ENCODE measurements around the gene ABR.
"Not testable (repeated sequence)": the region's sequence is repeated elsewhere in the genome, so short reads cannot be mapped to it uniquely, and the experiment has no call there.

Gene ABR

DNA sequence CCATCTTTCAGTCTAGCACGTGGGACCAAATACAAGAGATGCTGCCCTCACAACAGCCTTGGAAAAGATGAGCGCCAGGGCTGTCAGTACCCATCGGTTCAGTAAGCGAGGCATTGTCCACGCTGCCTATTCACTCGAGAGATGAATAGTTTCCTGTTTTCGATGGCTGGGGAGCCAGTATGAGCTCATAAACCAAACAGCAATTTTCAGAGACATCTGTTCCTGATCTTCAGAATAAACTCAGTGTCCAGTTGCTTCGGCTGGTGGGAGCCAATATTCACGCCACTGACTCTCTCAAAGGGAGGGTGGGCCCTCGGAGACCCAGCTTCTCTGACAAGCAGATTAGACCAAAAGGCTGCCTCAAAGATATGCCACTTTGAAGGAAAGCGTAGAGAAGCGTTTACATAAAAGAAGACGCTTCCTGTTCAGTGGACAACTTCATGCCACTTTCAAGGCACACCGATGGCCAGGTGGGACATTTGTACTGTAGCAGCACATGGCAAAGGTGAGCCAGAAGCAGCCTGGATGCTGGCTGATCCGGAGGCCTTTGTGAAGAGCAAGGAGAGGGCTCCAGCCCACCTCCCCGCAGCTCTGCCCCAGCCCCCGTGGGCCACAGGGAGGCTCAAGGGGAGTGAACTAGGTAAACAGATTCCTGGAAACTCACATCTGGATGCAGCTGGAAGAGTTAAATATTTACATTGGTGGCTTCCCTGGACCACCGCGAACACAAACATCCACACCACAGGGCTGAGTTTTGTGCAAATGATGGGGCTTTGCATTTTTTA lies 176.8 kb downstream of the ABR start:
- peak; percentile 60 for DNase-seq

GRCh38 chr17:1002412-1002753 lies 177.4 kb downstream of the ABR start:
- no peak for DNase-seq

- no peak for DNase-seq
Observed at GRCh38 chr17:1001640-1002411, 178.0 kb downstream of the ABR start.

GRCh38 chr17:1000597-1001461 lies 179.0 kb downstream of the ABR start:
- DNase-seq, result peak; percentile 35

DNA sequence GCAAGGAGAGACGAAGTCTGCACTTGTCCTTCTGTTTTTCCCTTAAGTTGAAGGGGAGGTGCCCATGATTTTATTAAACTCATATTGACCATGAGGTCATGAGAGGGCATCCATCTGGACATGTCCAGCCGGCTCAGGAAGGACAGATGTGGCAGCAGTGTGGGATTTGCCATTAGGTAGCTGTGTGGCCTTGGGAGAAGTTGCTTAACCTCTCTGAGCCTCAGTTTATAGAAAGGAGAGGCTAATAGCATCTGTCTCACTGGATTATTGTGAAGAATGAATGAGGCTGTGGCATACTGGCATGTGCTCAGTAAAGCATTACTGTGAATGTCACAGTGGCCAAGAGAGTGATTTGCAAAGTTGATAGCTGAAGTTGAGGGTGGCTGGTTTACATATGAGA lies 181.7 kb downstream of the ABR start:
- no peak for DNase-seq

- DNase-seq, result peak; percentile 85
Observed at GRCh38 chr17:996554-997344, 183.0 kb downstream of the ABR start, which contains the start of gene TIMM22. TIMM22 (plus strand) TSS chr17:997129; CDS start chr17:997143, 14 bp downstream.

DNA sequence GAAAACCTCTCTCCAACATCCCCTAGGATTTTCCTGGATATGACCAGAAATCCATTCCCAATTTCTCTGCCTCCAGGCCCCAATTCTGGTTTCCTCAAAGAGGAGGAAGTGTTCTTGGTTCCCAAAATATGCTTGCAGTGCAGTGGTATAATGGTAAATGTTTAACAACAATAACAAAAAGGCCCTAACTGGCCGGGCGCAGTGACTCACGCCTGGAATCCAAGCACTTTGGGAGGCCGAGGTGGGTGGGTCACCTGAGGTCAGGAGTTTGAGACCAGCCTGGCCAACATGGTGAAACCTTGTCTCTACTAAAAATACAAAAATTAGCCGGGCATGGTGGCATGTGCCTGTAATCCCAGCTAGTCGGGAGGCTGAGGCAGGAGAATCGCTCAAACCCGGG lies 184.5 kb downstream of the ABR start:
- not testable (repeated sequence) for DNase-seq

DNA sequence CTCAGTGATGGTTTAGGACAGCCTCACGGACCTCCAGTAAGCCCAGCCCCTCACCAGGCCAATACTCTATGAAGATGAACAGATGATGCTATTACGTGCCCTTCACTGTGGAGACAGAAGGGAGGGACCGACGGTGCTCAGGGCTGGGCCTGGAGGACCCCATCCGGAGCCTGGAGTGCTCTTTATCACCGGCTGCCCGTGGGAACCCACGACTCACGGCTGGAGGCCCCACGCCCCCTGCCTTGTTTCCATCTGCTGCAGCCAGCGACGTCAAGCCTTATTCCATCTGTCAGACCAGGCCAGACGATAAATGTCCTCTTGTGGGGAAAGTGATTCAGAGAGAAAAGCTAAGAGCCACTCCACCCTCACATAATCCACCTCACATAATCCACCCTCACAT lies 186.8 kb downstream of the ABR start:
- no peak for DNase-seq

DNA sequence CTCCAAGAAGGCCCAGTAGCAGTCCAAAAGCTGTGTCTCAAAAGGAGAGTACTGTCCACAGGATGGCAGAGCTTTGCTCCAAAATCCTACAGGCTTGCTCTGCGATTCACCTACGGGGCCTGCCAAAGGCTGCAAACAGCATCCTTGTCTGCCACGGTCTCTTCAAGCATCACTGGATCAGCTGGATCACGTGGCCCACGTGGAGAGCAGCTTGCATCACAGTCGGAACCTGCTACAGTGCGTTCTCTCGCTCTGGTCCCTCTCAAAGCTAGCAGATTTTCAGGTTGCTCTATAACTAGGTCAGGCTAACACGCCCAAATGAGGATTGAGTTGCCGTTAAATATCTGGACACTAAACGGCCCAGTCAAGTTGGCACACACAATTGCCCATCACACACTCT lies 191.2 kb downstream of the ABR start:
- DNase-seq, result no peak

GRCh38 chr17:987931-988330 lies 191.8 kb downstream of the ABR start:
- no peak for DNase-seq

GRCh38 chr17:986322-986929 lies 193.4 kb downstream of the ABR start:
- DNase-seq, result no peak

- DNase-seq, result no peak
Observed at GRCh38 chr17:983921-984320, 195.9 kb downstream of the ABR start.

- DNase-seq, result no peak
Observed at GRCh38 chr17:981292-981658, 198.5 kb downstream of the ABR start.

- DNase-seq, result peak; percentile 62
Observed at GRCh38 chr17:980406-981291, 199.1 kb downstream of the ABR start.

DNA sequence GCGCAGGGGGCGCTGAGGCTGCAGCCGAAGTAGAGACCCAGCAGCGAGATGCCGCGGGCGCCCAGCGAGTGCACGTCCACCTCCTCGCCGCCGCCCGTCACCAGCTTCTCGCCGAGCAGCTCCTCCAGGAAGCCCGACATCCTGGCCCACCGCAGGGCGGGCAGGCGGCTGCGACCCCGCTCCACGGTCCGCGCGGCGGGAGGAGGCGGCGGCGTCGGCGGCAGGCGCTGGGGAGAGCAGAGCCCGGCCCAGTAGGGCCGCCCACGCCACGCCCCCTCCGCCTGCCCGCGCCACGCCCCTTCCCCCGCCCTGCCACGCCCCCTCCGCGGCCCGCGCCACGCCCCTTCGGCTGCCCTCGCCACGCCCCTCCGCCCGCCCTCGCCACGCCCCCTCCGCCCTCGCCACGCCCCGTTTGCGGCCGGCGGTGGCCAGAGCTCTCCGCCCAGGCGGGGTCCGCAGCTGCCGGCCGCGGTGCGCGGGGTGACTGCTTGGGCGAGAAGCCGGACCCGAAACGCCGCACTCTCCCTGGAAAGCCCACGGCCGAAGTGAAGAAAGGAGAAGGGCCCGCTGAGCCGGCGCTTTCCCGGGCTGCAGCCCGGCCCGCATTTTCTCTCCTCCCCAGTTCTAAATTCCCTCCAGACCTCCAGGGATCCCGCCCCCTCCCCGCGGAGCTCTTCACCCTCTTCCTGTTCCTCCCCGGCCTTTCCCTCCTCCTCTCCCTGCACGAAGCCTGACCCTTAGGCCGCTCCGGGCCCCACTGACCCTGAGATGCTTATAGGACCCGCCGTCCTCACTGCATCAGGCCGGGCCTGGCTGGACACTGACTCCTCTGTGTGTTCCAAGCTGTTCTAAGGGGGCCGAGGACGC lies 200.0 kb downstream of the ABR start, which contains the start of gene NXN:
Gene NXN, minus strand, starts transcription at position 238 of the 867 bp plus-strand sequence.
- no peak for DNase-seq

GRCh38 chr17:979212-979538 lies 200.6 kb downstream of the ABR start:
- DNase-seq, result no peak

DNA sequence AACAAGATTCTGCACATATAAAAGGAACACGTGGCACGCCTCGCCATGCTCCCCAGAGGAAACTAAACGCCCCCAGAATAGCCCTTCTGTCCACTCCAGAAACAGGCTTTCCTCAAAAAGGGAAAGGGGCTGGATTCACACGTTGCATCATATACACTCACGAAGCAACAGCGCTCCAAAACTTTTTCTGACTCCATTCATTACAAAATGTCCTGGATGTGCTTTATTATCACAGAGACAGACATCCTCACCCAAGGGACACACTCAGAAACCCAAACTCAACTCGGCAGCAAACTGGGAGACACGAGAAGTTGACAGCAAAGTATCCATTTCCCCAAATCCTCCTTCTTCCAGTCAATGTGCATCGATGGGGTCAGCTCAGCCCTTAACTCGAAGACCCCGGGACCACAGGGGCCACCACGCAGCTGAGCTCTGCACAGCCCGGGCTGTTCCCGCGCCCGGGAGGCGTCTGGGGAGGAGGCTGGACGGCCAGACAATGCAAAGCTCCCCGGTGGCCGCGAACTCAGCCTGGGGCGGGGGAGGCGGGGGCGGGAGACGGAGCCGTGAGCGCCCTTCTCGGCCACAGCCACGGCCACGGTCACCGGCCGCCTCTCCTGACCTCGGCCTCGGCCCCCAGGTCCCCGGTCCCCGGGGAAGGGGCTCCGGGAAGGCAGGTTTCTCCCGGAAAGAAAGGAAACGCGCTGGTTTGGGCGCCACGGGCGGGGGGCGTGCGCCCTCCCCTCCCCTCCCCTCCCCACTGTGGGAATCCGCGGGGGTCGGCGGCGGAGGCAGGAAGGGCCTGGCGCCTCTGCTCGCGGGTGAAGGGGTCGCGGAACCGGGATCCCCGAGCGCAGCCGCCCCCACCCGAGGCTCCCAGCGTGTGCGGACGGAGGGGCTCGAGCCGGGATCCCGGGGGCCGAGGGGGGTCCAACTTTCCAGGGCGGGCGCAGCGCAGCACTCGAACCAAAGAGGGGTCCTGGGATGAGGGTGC lies 201.4 kb downstream of the ABR start:
- DNase-seq, result no peak

DNA sequence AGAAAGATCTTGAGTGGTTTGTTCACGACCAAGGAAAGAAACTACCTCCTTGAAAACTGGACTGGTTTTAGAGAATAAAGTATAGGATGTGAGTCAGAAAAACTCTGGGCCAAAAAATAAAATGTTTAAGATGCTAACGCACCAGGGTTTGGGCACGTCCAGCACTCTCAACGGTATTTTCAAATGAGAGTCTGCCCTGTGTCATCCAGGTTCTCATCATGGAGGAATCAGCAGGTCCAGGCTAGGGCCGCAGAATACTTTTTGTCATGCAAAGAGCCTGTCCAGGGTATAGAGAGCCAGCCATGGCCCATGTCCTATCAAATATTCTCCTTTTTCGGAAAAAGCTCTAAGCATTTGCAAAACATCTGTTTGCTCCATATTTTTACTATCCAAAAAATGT lies 202.6 kb downstream of the ABR start:
- DNase-seq, result no peak

DNA sequence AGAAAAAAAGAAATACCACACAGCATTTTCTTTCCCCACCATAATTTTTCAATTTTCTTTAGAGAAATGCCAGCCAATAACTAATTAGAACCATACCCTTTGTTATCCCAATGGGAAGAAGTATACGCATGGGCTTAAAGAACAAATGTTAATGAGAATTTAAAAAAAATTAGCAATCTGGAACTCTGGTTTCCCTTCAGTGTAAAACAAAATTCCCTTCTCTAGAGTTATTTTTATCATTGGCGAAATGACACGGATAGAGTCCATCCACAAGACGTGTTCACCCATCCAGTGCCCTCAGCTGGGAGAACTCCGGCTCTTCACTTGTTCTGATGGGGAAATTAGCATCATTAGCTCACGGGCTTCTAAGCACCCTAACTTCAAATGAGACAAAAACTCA lies 203.5 kb downstream of the ABR start:
- no peak for DNase-seq
